IPS-18a (cell line): Measurements from ENCODE around the gene WDR5.

ENCODE experiments used
- H3K27ac ChIP-seq: one replicate; pipeline ENCODE4 v1.5.1; 2013; ENCODE audit warnings: low read length
- H3K27me3 ChIP-seq: one replicate; pipeline ENCODE4 v1.6.1; 2013; ENCODE audit warnings: mild to moderate bottlenecking, low read length; ENCODE audit not compliant: control insufficient read depth, insufficient read depth
- H3K36me3 ChIP-seq: one replicate; pipeline ENCODE4 v1.6.1; 2013; ENCODE audit warnings: low read depth, low read length; ENCODE audit not compliant: control insufficient read depth
- H3K4me1 ChIP-seq: one replicate; pipeline ENCODE4 v1.6.1; 2013; ENCODE audit warnings: low read depth, low read length; ENCODE audit not compliant: control insufficient read depth
- H3K4me3 ChIP-seq: one replicate; pipeline ENCODE4 v1.5.1; 2013; ENCODE audit warnings: low read length
- H3K9ac ChIP-seq: one replicate; pipeline ENCODE4 v1.6.1; 2013; ENCODE audit warnings: mild to moderate bottlenecking, low read length, moderate library complexity
- H3K9me3 ChIP-seq: one replicate; pipeline ENCODE4 v1.6.1; 2013; ENCODE audit warnings: low read depth, low read length; ENCODE audit not compliant: control insufficient read depth

Gene WDR5

DNA sequence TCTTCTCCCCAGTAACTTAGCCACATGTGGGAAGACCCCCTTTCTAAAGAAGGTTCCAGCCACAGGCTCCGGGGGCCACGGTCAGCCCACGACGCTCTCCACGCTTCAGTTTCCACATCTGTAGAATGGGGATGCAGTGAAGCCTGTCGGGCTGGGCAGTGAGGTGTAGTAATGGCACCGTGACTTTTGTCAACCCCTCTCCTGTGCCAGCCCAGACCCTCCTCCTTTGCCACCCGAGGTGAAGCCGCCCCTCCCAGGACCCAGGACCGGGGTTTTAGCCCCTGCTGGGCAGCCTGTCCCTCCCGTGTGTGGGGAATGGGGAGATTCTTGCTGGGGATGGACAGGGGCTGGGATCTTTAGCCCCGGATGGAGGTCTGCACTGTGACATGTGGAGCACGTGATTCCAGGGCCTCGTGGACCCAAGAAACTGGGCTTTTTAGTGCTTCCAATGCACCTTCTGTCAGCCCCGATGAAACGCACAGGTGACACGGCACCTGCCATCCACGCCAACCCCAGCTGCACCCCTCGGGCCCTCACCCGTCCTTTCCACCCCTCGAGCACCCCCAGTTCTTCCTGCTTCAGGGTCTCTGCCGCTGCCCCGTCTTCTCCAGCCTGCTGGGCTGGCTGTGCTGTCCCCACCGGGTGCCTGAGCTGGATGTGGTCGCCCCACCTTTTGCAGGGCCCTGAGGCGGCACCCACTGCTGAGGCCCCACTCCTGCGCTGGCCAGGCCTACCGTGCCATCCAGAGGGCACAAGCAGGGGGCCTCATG lies 41.9 kb downstream of the WDR5 start:
- no peaks in the 10 kb centered on the region for H3K9me3 ChIP-seq
- no peaks in the 10 kb centered on the region for H3K4me1 ChIP-seq
- no peaks in the 10 kb centered on the region for H3K36me3 ChIP-seq
- H3K4me3 ChIP-seq = no peak overlapping the region
- no peak overlapping the region for H3K27ac ChIP-seq
- H3K9ac ChIP-seq = no peak overlapping the region
- no peaks in the 10 kb centered on the region for H3K27me3 ChIP-seq

DNA sequence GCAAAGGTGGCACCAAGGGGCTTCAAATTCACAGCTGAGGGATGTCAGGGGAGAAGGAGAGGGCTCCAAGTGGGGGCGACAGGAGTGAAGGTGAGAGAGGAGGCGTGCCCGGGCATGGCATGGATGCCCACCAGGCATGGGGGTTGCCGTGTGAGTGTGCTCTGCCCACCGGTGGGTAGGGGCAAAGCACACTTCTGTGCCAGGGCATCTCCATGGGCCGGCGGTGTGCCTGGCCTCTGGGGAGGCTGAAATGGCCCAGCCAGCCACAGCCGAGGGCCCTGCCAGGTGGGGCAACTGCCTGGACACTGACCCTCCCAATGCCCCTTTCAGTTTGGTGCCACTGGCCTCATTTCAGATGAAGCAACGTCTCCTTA lies 42.5 kb downstream of the WDR5 start:
- H3K27ac ChIP-seq = no peak overlapping the region
- H3K36me3 ChIP-seq = no peaks in the 10 kb centered on the region
- no peak overlapping the region for H3K9ac ChIP-seq
- no peak overlapping the region for H3K4me3 ChIP-seq
- H3K27me3 ChIP-seq = no peaks in the 10 kb centered on the region
- no peaks in the 10 kb centered on the region for H3K4me1 ChIP-seq
- H3K9me3 ChIP-seq = no peaks in the 10 kb centered on the region

DNA sequence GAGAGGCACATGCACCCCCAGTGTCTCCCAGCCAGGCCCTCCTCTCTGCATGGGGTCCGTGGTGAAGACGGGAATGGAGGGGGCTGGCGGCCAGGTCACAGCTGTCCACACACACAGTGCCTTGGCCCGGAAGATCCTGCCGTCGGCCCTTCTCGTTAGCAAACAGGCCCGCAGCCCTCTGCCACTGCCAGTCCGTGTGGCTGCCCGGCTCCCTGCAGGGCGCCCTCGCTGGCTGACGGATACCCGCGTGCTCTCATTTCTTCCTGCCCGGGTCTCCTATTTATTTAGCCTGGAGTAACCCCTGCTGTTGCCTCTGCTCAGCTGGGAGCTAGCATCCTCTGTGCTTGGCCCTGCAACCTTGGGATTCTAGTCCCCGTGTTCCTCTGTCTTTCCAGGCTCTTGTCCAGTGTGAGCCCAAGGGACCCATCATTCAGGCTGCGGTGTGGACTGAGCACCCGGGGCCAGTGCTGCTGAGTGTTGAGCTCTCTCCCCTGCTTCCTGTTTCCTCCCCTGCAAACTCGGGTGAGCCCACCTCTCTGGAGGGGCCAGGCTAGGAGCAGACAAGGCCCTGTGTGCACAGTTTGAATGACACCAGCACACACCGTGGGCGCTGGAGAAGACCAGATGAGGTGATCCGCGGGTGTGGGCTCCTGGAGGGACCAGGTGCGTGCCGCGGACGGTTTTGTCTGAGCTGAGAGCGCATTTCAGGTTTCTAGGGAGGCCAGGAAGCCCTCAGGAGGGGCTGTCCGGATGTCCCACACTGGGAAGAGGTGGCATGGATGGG lies 43.1 kb downstream of the WDR5 start:
- Histone ChIP-seq H3K9me3 (no peaks in the 10 kb centered on the region), H3K4me3 (no peak overlapping the region), H3K36me3 (no peaks in the 10 kb centered on the region), H3K4me1 (no peaks in the 10 kb centered on the region), H3K27me3 (no peaks in the 10 kb centered on the region), H3K27ac (no peak overlapping the region), H3K9ac (no peak overlapping the region)

DNA sequence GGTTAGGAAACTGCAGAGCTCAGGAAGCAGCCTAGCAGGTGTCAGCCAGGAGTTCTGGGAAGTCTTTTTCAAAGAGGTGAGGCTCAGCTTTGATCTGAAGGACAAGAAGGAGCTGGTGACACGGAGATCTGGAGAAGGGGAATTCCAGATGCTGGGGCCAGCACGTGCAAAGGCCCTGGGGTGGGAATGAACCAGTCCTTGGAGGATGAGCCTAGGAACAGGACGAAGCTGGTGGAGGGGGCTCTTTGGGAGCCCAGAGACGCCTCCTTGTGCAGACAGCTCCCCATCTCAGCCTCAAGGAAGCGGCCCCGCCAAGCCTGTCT lies 43.7 kb downstream of the WDR5 start:
- H3K9ac ChIP-seq = no peak overlapping the region
- H3K27me3 ChIP-seq = no peaks in the 10 kb centered on the region
- H3K4me1 ChIP-seq = no peaks in the 10 kb centered on the region
- H3K27ac ChIP-seq = no peak overlapping the region
- no peak overlapping the region for H3K4me3 ChIP-seq
- H3K9me3 ChIP-seq = no peaks in the 10 kb centered on the region
- H3K36me3 ChIP-seq = no peaks in the 10 kb centered on the region

DNA sequence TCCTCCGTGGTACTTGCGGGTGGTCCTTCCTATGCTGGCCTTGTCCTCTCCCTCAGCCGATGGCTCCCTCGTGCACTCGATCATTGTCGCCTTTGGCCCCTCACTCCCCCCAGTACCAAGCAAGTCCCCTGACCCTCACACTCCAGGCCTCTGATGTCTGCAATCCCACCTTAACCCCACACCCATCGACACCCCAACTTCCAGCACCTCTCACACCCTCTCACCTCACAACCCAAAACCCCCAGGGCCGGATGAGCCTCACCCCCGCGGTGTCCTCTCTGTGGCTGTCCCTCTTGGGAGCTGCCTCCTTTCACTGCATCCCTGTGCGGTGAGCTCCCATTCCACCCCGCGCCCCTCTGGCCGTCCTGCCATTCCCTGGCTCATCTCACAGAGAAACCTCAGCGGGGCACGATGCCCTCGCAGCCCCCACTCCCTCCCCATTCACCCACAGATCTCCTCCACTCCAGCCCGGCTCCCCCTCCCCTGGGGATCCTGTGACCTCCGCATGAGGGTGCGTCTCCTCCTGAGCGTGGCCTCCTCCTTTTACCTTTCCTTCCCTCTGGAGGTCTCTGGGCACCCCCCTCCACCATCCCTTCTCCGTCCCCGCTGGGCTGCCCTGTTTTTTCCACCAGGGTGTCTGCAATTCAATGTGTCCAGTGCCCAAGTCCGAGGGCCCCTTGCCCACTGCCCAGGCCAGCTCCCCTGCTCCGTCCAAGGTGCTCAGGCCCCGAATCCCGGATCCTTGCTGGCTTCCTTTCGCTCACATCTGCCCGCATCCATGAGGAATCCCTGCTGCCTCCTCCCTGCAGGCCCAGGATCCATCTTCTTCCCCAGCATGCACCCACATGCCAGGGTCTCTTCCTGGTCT lies 44.3 kb downstream of the WDR5 start:
- H3K27me3 ChIP-seq = no peaks in the 10 kb centered on the region
- H3K9ac ChIP-seq = no peak overlapping the region
- H3K4me1 ChIP-seq = no peaks in the 10 kb centered on the region
- H3K4me3 ChIP-seq = no peak overlapping the region
- no peaks in the 10 kb centered on the region for H3K9me3 ChIP-seq
- no peak overlapping the region for H3K27ac ChIP-seq
- H3K36me3 ChIP-seq = no peaks in the 10 kb centered on the region

DNA sequence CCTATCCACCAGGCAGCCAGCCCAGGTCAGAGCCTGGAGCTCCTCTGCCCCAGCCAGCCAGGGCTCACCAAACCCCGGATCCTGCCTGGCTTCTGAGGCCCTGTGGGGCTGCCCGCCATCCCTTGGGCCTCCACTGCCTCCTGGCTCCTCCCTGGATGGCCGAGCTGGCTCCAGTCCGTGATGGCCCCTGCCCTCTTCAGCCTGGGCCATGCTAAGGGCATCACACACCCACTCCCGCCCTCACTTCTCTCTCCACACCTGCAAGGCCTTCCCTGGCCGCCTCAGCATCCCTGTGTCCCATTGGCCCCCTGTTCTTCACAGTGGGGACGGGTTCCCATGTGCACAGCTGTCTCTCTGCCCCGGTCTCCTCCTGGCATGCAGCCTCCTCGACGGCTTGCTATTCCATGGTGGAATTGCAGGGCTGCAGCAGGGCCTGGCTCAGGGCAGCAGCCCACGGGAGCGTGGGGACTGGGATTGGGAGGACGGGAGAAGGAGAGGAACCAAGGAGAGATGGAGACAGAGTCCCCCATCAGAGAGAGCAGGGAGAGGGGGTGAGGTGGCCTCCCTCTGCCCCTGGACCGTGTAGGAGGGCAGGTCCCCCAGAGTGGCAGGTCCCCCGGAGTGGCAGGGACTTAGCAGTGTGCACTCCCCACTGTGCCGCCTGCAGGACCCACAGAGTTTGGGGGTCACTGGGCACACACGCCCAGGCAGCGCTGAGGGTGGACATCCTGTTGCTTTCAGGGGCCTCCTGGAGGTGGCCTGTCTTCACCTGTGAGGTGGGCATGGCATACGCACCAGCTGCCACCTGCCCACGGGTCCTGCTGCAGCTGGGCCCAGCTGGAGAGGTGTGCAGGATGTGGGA lies 45.1 kb downstream of the WDR5 start:
- H3K4me1 ChIP-seq = no peaks in the 10 kb centered on the region
- H3K36me3 ChIP-seq = no peaks in the 10 kb centered on the region
- H3K27me3 ChIP-seq = no peaks in the 10 kb centered on the region
- H3K4me3 ChIP-seq = no peak overlapping the region
- no peak overlapping the region for H3K27ac ChIP-seq
- H3K9me3 ChIP-seq = no peaks in the 10 kb centered on the region
- no peak overlapping the region for H3K9ac ChIP-seq

DNA sequence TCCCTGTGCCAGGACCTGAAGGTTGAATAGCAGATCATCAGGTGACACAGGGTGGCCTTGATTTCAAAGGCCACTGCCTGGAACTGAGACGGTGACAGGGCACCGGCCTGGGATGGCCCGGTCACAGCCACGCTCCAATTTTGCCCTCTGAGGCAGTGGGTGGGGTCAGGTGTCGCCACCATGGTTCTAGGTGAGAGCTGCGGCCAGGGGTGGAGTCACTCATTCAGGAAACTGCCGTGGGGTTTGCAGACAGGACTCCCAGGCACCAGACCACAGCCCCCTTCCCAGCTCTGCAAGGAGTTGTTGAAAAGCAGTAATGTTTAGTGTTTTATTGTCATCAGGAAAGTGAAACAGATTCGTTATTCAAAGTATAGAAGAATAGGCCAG lies 45.8 kb downstream of the WDR5 start:
- H3K9ac ChIP-seq = no peak overlapping the region
- no peak overlapping the region for H3K27ac ChIP-seq

DNA sequence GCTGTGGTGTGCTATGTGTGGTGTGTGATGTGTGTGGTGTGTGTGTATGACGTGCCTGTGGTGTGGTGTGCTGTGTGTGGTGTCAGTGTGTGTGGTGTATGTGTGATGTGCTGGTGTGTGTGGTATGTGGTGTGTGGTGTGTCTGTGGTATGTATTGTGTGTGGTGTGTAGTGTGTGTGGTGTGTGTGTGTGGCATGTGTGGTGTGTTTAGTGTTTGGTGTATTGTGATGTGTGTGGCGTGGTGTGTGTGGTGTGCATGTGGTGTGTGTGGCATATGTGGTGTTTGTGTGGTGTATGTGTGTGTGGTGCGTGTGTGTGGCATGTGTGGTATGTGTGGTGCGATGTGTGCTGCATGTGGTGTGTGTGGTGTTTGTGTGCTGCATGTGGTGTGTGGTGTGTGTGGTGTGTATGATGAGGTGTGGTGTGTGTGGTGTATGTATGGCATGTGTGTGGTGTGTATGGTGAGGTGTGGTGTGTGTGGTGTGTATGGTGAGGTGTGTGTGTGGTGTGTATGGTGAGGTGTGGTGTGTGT lies 46.7 kb downstream of the WDR5 start:
- Histone ChIP-seq H3K4me3 (no peak overlapping the region), H3K36me3 (no peaks in the 10 kb centered on the region), H3K9ac (no peak overlapping the region), H3K27me3 (no peaks in the 10 kb centered on the region), H3K4me1 (no peaks in the 10 kb centered on the region), H3K9me3 (no peaks in the 10 kb centered on the region), H3K27ac (no peak overlapping the region)

More for the DNA sequence above, 45.8 kb downstream of the WDR5 start:
- H3K4me1 ChIP-seq = no peaks in the 10 kb centered on the region
- no peak overlapping the region for H3K4me3 ChIP-seq
- H3K9me3 ChIP-seq = no peaks in the 10 kb centered on the region
- no peaks in the 10 kb centered on the region for H3K27me3 ChIP-seq
- H3K36me3 ChIP-seq = no peaks in the 10 kb centered on the region

DNA sequence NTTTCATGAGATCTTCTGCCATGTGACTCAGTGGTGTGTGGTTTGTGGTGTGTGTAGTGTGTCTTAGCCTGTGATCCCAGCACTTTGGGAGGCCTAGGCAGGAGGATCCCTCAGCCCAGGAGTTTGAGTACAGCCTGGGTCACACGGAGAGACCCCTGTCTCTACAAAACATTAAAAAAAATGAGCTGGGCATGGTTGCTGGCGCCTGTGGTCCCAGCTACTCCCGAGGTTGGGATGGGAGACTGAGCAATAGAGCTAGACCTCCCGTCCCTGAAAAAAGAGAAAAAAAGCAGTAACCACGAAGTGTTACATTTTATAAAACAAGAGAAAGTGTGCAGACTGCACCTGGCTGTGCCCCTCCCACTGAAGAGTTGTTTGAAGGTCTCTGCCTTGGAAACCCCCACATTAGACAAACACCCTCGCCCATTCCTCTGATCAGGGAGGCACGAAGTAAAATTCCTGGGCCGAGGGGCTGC lies 49.7 kb downstream of the WDR5 start:
- Histone ChIP-seq H3K27ac (no peak overlapping the region), H3K9ac (no peak overlapping the region), H3K9me3 (no peaks in the 10 kb centered on the region), H3K36me3 (no peaks in the 10 kb centered on the region), H3K4me1 (no peaks in the 10 kb centered on the region), H3K27me3 (peaks cover 13% of the 10 kb centered on the region), H3K4me3 (no peak overlapping the region)

DNA sequence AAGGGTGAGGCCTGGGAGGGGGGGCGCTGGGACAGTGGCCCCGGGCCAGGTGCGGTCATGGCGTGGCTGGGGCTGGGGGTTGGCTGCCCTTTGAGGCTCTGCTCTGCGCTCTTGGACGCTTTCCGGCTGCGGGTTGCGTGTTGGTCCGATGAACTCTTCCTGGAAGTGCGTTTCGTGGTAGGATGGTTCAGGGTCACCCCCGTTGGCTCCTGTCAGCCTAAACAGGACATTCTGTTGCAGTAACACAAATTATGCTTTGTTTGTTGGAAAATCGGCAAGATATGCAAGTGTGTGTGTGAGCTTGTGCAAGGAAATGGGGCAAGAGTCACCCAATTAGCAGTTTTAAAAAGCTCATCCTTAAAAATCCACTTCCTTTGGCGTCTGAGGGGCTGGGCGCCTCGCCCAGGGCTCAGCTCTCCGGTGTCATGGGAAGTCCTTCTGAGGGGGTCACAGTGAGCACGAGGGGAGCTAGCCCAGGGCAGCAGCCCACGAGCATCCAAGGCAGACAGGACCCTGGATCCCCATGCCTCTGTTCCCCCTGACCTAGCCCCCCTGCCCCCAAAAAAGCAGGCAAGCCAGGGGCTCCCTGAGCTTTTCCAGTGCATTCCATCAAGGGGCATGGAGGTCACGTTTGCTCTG lies 50.7 kb downstream of the WDR5 start:
- Histone ChIP-seq H3K9ac (no peak overlapping the region), H3K27ac (no peak overlapping the region), H3K27me3 (peaks cover 13% of the 10 kb centered on the region), H3K4me1 (no peaks in the 10 kb centered on the region), H3K4me3 (no peak overlapping the region), H3K9me3 (no peaks in the 10 kb centered on the region), H3K36me3 (no peaks in the 10 kb centered on the region)
